HEK293 (cell line): ENCODE measurements around the gene MUC12.

Experiments used
- AEBP2 ChIP-seq: fragments of 450-650 bp; formaldehyde crosslinking; IDR thresholded peaks from 2 replicates; pipeline ENCODE4 v1.5.1; 2016; ENCODE audit warnings: missing biosample characterization, missing genetic modification characterization, borderline replicate concordance
- ATF2 ChIP-seq: fragments of 450-650 bp; formaldehyde crosslinking; IDR thresholded peaks from 2 replicates; pipeline ENCODE4 v1.5.1; 2016; ENCODE audit warnings: missing biosample characterization, missing genetic modification characterization, low read depth
- CTCF ChIP-seq: fragments of 450-650 bp; formaldehyde crosslinking; IDR thresholded peaks from 2 replicates; pipeline ENCODE4 v1.5.1; 2016; ENCODE audit warnings: missing biosample characterization, missing genetic modification characterization
- HOXA7 ChIP-seq: sonication (generic); formaldehyde crosslinking; IDR thresholded peaks from 2 replicates; pipeline ENCODE4 v1.8.1; 2022; ENCODE audit warnings: missing genetic modification reagents, borderline replicate concordance
- SP2 ChIP-seq: fragments of 450-650 bp; formaldehyde crosslinking; IDR thresholded peaks from 2 replicates; pipeline ENCODE4 v1.5.1; 2016; ENCODE audit warnings: missing biosample characterization, missing genetic modification characterization
- TCF7L2 ChIP-seq: IDR thresholded peaks from 2 replicates; pipeline ENCODE4 v1.6.1; 2011; ENCODE audit warnings: low read depth, mild to moderate bottlenecking, inconsistent platforms, low read length, moderate library complexity, borderline replicate concordance
- ZBTB20 ChIP-seq: fragments of 450-650 bp; formaldehyde crosslinking; IDR thresholded peaks from 2 replicates; pipeline ENCODE4 v1.5.1; 2016; ENCODE audit warnings: missing biosample characterization, missing genetic modification characterization
- ZBTB44 ChIP-seq: fragments of 450-650 bp; IDR thresholded peaks from 2 replicates; pipeline ENCODE4 v1.5.1; 2018; ENCODE audit warnings: missing biosample characterization, mild to moderate bottlenecking, missing genetic modification characterization
- ZFP3 ChIP-seq: fragments of 450-650 bp; formaldehyde crosslinking; IDR thresholded peaks from 2 replicates; pipeline ENCODE4 v1.5.1; 2016; ENCODE audit warnings: low read depth, missing biosample characterization, missing genetic modification characterization
- ZNF114 ChIP-seq: fragments of 450-650 bp; formaldehyde crosslinking; IDR thresholded peaks from 2 replicates; pipeline ENCODE4 v1.5.0; 2017; ENCODE audit warnings: missing biosample characterization, missing genetic modification characterization
- ZNF2 ChIP-seq: fragments of 450-650 bp; formaldehyde crosslinking; IDR thresholded peaks from 2 replicates; pipeline ENCODE4 v1.5.1; 2016; ENCODE audit warnings: missing biosample characterization, missing genetic modification characterization
- ZNF274 ChIP-seq, 2 experiments: fragments of 200-500 bp in 1 of 2; fragments of 450-650 bp in 1 of 2; sonication (Bioruptor generic) in 1 of 2; formaldehyde crosslinking in 1 of 2; IDR thresholded peaks; 2 replicates each; pipeline versions ENCODE4 v1.5.1 to v1.6.1; 2014 to 2016; ENCODE audit warnings: borderline replicate concordance in 1 of 2, inconsistent platforms in 1 of 2, low read length in 1 of 2, missing biosample characterization in 1 of 2, missing genetic modification characterization in 1 of 2
- ZNF624 ChIP-seq: fragments of 450-650 bp; formaldehyde crosslinking; IDR thresholded peaks from 2 replicates; pipeline ENCODE4 v1.5.1; 2017; ENCODE audit warnings: missing biosample characterization, missing genetic modification characterization
- ZNF830 ChIP-seq: fragments of 450-650 bp; IDR thresholded peaks from 2 replicates; pipeline ENCODE4 v1.5.0; 2018; ENCODE audit warnings: missing biosample characterization, missing genetic modification characterization, low read depth, mild to moderate bottlenecking, moderate library complexity

- no peak for TF ChIP-seq CTCF (tag by site-specific recombination)
- no peak for TF ChIP-seq ZFP3 (tag by site-specific recombination)
- no peak for TF ChIP-seq ZNF114
- no peak for TF ChIP-seq ZNF2 (tag by site-specific recombination)
- TF ChIP-seq ZBTB20, result no peak
- no peak for TF ChIP-seq ZBTB44 (tag by site-specific recombination)
- TF ChIP-seq SP2 (tag by site-specific recombination), result no peak
- TF ChIP-seq ATF2, result no peak
- no peak for TF ChIP-seq ZNF274 (IDR thresholded peaks at IDR 0.05; ENCODE audit: low read length)
- no peak for TF ChIP-seq ZNF274 (tag by site-specific recombination; IDR thresholded peaks at IDR 0.05; ENCODE audit: borderline replicate concordance)
- no peak for TF ChIP-seq HOXA7 (CRISPR knock-in tag)
- no peak for TF ChIP-seq ZNF830
- no peak for TF ChIP-seq TCF7L2
- no peak for TF ChIP-seq ZNF624 (tag by site-specific recombination)
- TF ChIP-seq AEBP2 (tag by site-specific recombination), result no peak
These were observed 54.5 kb downstream of the MUC12 start for GRCh38 chr7:101023839-101024238.
